HCT116 (cell line): ENCODE results near the gene CALHM3. TPM values are rescaled to one million over a fixed set of nuclear protein-coding genes. Genes with fewer than 3 reads are reported as not detected.

ENCODE experiments used
- ATAC-seq: fragments of 200-7000 bp; cut with Tn5 transposase; 2 replicates; pipeline ENCODE4 v1.9.1; 2020; ENCODE audit warnings: mild to moderate bottlenecking, moderate library complexity
- BruUV-seq: library from RNA; stranded (reverse); fragments of 400-500 nt; replicated peaks from 2 replicates; lab custom pipeline; 2021; lab: Mats Ljungman, UMichigan
- CTCF ChIA-PET: fragments of 300-600 bp; sonication (Branson Sonifier 250); formaldehyde crosslinking; loops from one replicate; lab custom pipeline; 2021; ENCODE audit warnings: antibody characterized with exemption; lab: Charles Lee
- POLR2A ChIA-PET: fragments of 300-600, 350-600 bp; sonication (Branson Sonifier 250); formaldehyde crosslinking; loops from one replicate; lab custom pipeline; 2021; ENCODE audit warnings: antibody characterized with exemption; lab: Charles Lee
- RAD21 ChIA-PET, 2 experiments: fragments of 300-600 bp; sonication (Branson Sonifier 250); formaldehyde crosslinking; loops; one replicate each; lab custom pipeline; 2023; ENCODE audit warnings: low total read pairs in 2 of 2; ENCODE audit not compliant: uncharacterized antibody in 2 of 2, unreplicated experiment in 2 of 2, low non-redundant PET in 1 of 2; lab: Charles Lee
- DNase-seq: peaks from one replicate; pipeline ENCODE4 v3.0.0-alpha.2; 2010; ENCODE audit warnings: low read depth, low spot score
- H2AFZ ChIP-seq: fragments of 200-600 bp; shearing (Covaris generic), sonication (generic); 2 replicates; pipeline ENCODE4 v1.6.1; 2017; ENCODE audit warnings: low read depth, mixed run types, mixed read lengths, antibody characterized with exemption, low read length; ENCODE audit not compliant: poor library complexity, severe bottlenecking
- H3K27ac ChIP-seq: 2 replicates; pipeline ENCODE4 v1.5.1; 2012; ENCODE audit warnings: low read depth, low read length
- H3K27me3 ChIP-seq: fragments of 200-600 bp; sonication (generic); 2 replicates; pipeline ENCODE4 v1.6.1; 2016; ENCODE audit warnings: mixed run types, low read length, mixed read lengths; ENCODE audit not compliant: insufficient read depth
- H3K36me3 ChIP-seq, 2 experiments: fragments of 200-500 bp in 1 of 2; fragments of 200-600 bp in 1 of 2; sonication (Bioruptor generic) in 1 of 2; sonication (generic) in 1 of 2; 2 replicates each; pipeline versions ENCODE4 v1.5.1 to v1.6.1; 2014 to 2016; ENCODE audit warnings: low read length in 2 of 2, inconsistent platforms in 1 of 2, mixed read lengths in 1 of 2, mixed run types in 1 of 2; ENCODE audit not compliant: insufficient read depth in 2 of 2, control insufficient read depth in 1 of 2
- H3K4me1 ChIP-seq, 2 experiments: fragments of 200-600 bp in 1 of 2; sonication (generic) in 1 of 2; 2 replicates each; pipeline versions ENCODE4 v1.5.1 to v1.6.1; 2012 to 2017; ENCODE audit warnings: low read length in 2 of 2, inconsistent platforms in 1 of 2, mild to moderate bottlenecking in 1 of 2, mixed read lengths in 1 of 2, mixed run types in 1 of 2, moderate library complexity in 1 of 2; ENCODE audit not compliant: insufficient read depth in 2 of 2, control insufficient read depth in 1 of 2
- H3K4me2 ChIP-seq: fragments of 200-600 bp; sonication (generic); 2 replicates; pipeline ENCODE4 v1.6.1; 2017; ENCODE audit warnings: mixed run types, low read length, mixed read lengths
- H3K4me3 ChIP-seq, 2 experiments: fragments of 200-600 bp in 1 of 2; sonication (generic) in 1 of 2; replicated peaks in 1 of 2; 2 replicates each; pipeline ENCODE4 v1.5.1; 2011 to 2016; ENCODE audit warnings: low read length in 2 of 2, control low read depth in 1 of 2, low read depth in 1 of 2, mild to moderate bottlenecking in 1 of 2, mixed read lengths in 1 of 2, mixed run types in 1 of 2
- H3K79me2 ChIP-seq: fragments of 200-600 bp; sonication (generic); 2 replicates; pipeline ENCODE4 v1.6.1; 2017; ENCODE audit warnings: mild to moderate bottlenecking, mixed run types, low read length, moderate library complexity, mixed read lengths; ENCODE audit not compliant: insufficient read depth
- H3K9ac ChIP-seq: fragments of 200-600 bp; sonication (generic); 2 replicates; pipeline ENCODE4 v1.6.1; 2016; ENCODE audit warnings: low read length, mixed read lengths
- H3K9me2 ChIP-seq: fragments of 200-600 bp; sonication (generic), shearing (Covaris generic); 2 replicates; pipeline ENCODE4 v1.6.1; 2017; ENCODE audit warnings: mixed run types, mild to moderate bottlenecking, moderate library complexity; ENCODE audit not compliant: insufficient read depth
- H3K9me3 ChIP-seq, 2 experiments: fragments of 200-500 bp in 1 of 2; fragments of 200-600 bp in 1 of 2; sonication (Bioruptor generic) in 1 of 2; sonication (generic) in 1 of 2; 2 replicates each; pipeline ENCODE4 v1.6.1; 2014 to 2017; ENCODE audit warnings: low read length in 2 of 2, mixed read lengths in 2 of 2, inconsistent platforms in 1 of 2, low read depth in 1 of 2, mild to moderate bottlenecking in 1 of 2, mixed run types in 1 of 2, moderate library complexity in 1 of 2; ENCODE audit not compliant: control insufficient read depth in 1 of 2, insufficient read depth in 1 of 2
- H4K20me1 ChIP-seq: fragments of 200-600 bp; sonication (generic), shearing (Covaris generic); 2 replicates; pipeline ENCODE4 v1.6.1; 2017; ENCODE audit warnings: mixed run types, mild to moderate bottlenecking, moderate library complexity; ENCODE audit not compliant: insufficient read depth
- EGR1 ChIP-seq: IDR thresholded peaks from 2 replicates; pipeline ENCODE4 v1.6.1; 2012; ENCODE audit warnings: low read depth
- ELF1 ChIP-seq: IDR thresholded peaks from 2 replicates; pipeline ENCODE4 v1.6.1; 2012; ENCODE audit warnings: low read depth, borderline replicate concordance
- POLR2A ChIP-seq: IDR thresholded peaks from 2 replicates; pipeline ENCODE4 v1.7.0; 2011; ENCODE audit warnings: borderline replicate concordance; ENCODE audit not compliant: insufficient read depth, insufficient read length; ENCODE audit errors: extremely low read depth
- POLR2AphosphoS5 ChIP-seq: IDR thresholded peaks from 2 replicates; pipeline ENCODE4 v1.6.1; 2011; ENCODE audit warnings: mild to moderate bottlenecking, low read depth, low read length, moderate library complexity
- YY1 ChIP-seq: IDR thresholded peaks from 2 replicates; pipeline ENCODE4 v1.6.1; 2011; ENCODE audit warnings: low read length, low read depth, moderate library complexity, mild to moderate bottlenecking; ENCODE audit not compliant: insufficient replicate concordance; ENCODE audit errors: extremely low read depth
- ZFX ChIP-seq: fragments of 450-650 bp; IDR thresholded peaks from 2 replicates; pipeline ENCODE4 v1.6.1; 2017
- intact Hi-C: fragments of 100-400 bp; cut with micrococcal nuclease; formaldehyde crosslinking; loops from 2 replicates; pipeline ENCODE4 v1.10.0; 2022
- total RNA-seq: library from RNA; stranded (reverse); gene quantifications from one replicate; pipeline ENCODE4 v1.2.1, GENCODE V29; 2021; ENCODE audit not compliant: unreplicated experiment
- TF ChIP-seq, protein P1 (sequence below): IDR thresholded peaks from 2 replicates; pipeline ENCODE4 v1.6.1; 2011; ENCODE audit warnings: mild to moderate bottlenecking, low read length, moderate library complexity; ENCODE audit not compliant: insufficient replicate concordance; ENCODE audit errors: extremely low read depth
- TF ChIP-seq, protein P2 (sequence below): IDR thresholded peaks from 2 replicates; pipeline ENCODE4 v1.6.1; 2012
- TF ChIP-seq, protein P3 (sequence below), 3 experiments: fragments of 200-600 bp in 1 of 3; sonication (generic) in 1 of 3; IDR thresholded peaks in 2 of 3; conservative IDR thresholded peaks in 1 of 3; 2 replicates each; pipeline ENCODE4 v1.5.1; 2012 to 2017; ENCODE audit warnings: low read depth in 2 of 3, low read length in 2 of 3, antibody characterized with exemption in 1 of 3, borderline replicate concordance in 1 of 3, control low read depth in 1 of 3, mild to moderate bottlenecking in 1 of 3, mixed read lengths in 1 of 3, mixed run types in 1 of 3, moderate library complexity in 1 of 3; ENCODE audit not compliant: insufficient read depth in 1 of 3

Gene CALHM3
- total RNA-seq, 1 experiment from 2014 or later: 0.49 TPM

DNA sequence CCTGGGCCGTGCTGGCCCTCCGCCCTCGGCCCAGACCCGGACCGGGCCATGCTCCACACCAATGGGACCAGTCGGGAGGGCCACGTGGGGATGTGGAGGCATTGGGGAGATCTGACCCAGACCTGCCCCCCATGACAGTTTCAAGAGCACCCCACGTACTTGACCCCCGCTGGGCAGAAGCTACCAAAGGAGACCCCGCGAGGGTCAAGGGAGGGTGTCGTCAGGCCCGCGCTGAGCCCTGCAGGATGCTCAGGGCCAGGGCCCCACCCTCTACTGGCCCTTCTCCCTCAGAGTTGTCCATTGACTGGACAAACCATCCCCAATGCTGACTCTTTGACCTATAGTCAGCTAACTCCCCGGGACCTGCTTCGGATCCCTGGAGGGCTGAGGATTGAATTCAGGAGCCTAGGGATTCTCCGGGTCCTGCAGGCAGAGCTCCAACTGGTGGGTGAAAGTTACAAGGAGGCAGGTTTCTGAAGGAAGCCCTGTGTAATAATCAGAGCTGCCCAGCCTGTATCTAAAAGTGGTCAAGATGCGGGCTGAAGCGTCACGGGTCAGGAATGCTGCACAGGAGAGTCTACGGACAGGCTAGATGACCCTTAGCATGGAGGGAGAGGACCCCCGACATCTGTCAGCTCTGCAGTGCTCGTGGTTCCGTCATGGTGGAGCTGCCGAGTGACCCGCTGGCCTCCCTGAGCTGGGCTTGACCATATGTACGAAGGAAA is 26.4 kb downstream of the CALHM3 start:
- intact Hi-C loops: no loop called here
- H3K4me1 ChIP-seq: peaks cover 11 to 57% of the 10 kb centered on the region in 2 experiments; a peak in 3 of 4 replicates
- ATAC-seq: no peak
- H4K20me1 ChIP-seq: no peaks in the 10 kb centered on the region
- no peaks in the 10 kb centered on the region for H3K9me3 ChIP-seq
- H3K36me3 ChIP-seq: peaks cover 9 to 15% of the 10 kb centered on the region in 2 experiments
- H3K27ac ChIP-seq: peak overlapping the region; percentile 83
- no peak for DNase-seq
- TF ChIP-seq ELF1 (no peak), ZFX (no peak)
- TF ChIP-seq, all 23 proteins: peak for 0
- Histone ChIP-seq H2AFZ (peak overlapping the region; percentile 76), H3K9me2 (no peaks in the 10 kb centered on the region), H3K4me2 (peak overlapping the region; percentile 99), H3K9ac (peak overlapping the region; percentile 88), H3K27me3 (no peaks in the 10 kb centered on the region), H3K79me2 (peaks cover 8% of the 10 kb centered on the region; the same call in 1 of the 2 replicates), H3K4me3 (peak overlapping the region; percentile 89 to 93)
- CTCF ChIA-PET: interaction anchor here (0.9 to 2.3 kb wide), 4 partner anchors 23 to 140 kb away, joined by 3 to 13 read pairs (median 4); no protein-coding TSS in a partner anchor
- POLR2A ChIA-PET: interaction anchor here (1.0 to 1.3 kb wide), 2 partner anchors 9 to 24 kb away, joined by 3 to 5 read pairs; no protein-coding TSS in a partner anchor
- BruUV-seq: TSS peak; percentile 7
- RAD21 ChIA-PET: no interaction called here

DNA sequence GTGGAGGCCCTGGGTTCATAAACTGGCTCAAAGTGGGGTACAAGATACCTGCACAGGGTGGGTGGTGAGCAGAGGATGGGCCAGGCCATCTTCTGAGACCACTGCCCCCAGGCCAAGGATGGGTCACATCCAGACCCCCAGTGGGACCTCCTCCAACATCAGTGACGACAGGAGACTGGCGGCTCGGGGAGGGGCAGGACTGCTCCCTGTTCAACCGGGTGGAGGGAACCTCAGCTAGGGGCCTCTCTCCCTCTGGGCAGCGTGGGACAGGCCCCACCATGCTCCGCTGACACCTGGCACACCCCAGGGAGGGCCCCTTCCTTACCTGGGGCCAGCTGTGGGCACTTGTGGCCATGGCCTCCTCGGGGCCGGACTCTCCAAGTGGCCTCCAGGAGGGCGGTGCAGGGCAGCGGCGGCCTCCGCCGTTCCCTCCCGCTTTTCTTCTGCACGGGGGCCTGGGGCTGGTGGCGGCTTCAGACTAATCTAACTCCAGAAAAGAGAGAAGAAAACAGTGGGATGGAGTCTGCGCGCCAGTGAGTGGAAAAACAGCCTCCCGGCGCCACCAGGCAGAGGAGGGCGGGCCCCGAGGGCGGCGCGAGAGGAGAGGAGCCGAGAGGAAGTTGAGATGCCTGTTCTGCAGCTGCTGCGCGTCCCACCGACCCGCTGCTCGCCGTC is 27.1 kb downstream of the CALHM3 start, which contains the start of gene CALHM2:
CALHM2 (minus strand) TSS at position 540 of the 675 bp plus-strand sequence. CDS start 2,429 bp downstream, outside the sequence.
- peak; percentile 65 for ATAC-seq
- no peaks in the 10 kb centered on the region for H3K9me2 ChIP-seq
- H3K4me2 ChIP-seq: peak within 1 kb of the TSS; percentile 99
- H3K9ac ChIP-seq: peak within 1 kb of the TSS; percentile 88
- no peaks in the 10 kb centered on the region for H3K9me3 ChIP-seq
- peak within 1 kb of the TSS; percentile 76 for H2AFZ ChIP-seq
- TF ChIP-seq POLR2A (peak; percentile 35), POLR2AphosphoS5 (peak; percentile 60), EGR1 (no peak), ZFX (peak; percentile 74; the same call in 1 of the 2 replicates), YY1 (peak; percentile 6)
- TF ChIP-seq, protein P1, sequence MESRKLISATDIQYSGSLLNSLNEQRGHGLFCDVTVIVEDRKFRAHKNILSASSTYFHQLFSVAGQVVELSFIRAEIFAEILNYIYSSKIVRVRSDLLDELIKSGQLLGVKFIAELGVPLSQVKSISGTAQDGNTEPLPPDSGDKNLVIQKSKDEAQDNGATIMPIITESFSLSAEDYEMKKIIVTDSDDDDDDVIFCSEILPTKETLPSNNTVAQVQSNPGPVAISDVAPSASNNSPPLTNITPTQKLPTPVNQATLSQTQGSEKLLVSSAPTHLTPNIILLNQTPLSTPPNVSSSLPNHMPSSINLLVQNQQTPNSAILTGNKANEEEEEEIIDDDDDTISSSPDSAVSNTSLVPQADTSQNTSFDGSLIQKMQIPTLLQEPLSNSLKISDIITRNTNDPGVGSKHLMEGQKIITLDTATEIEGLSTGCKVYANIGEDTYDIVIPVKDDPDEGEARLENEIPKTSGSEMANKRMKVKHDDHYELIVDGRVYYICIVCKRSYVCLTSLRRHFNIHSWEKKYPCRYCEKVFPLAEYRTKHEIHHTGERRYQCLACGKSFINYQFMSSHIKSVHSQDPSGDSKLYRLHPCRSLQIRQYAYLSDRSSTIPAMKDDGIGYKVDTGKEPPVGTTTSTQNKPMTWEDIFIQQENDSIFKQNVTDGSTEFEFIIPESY: no peak
- TF ChIP-seq, protein P2, sequence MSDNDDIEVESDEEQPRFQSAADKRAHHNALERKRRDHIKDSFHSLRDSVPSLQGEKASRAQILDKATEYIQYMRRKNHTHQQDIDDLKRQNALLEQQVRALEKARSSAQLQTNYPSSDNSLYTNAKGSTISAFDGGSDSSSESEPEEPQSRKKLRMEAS: no peak
- TF ChIP-seq, protein P3, sequence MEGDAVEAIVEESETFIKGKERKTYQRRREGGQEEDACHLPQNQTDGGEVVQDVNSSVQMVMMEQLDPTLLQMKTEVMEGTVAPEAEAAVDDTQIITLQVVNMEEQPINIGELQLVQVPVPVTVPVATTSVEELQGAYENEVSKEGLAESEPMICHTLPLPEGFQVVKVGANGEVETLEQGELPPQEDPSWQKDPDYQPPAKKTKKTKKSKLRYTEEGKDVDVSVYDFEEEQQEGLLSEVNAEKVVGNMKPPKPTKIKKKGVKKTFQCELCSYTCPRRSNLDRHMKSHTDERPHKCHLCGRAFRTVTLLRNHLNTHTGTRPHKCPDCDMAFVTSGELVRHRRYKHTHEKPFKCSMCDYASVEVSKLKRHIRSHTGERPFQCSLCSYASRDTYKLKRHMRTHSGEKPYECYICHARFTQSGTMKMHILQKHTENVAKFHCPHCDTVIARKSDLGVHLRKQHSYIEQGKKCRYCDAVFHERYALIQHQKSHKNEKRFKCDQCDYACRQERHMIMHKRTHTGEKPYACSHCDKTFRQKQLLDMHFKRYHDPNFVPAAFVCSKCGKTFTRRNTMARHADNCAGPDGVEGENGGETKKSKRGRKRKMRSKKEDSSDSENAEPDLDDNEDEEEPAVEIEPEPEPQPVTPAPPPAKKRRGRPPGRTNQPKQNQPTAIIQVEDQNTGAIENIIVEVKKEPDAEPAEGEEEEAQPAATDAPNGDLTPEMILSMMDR (IDR thresholded peaks at IDR 0.05 in 2 of 3, conservative IDR thresholded peaks at IDR 0.05 in 1 of 3; ENCODE audit: borderline replicate concordance in 1 of 3, insufficient read depth in 1 of 3, low read depth in 2 of 3, low read length in 2 of 3): 0 out of 6 replicates have a peak, but pooled peaks of 1 of the 3 experiments have one; percentile 10
- ChIA-PET CTCF (interaction anchor here (0.9 to 2.3 kb wide), 7 partner anchors 10 to 141 kb away, joined by 3 to 13 read pairs (median 4); no protein-coding TSS in a partner anchor), POLR2A (interaction anchor here (0.9 to 1.4 kb wide), 6 partner anchors 8 to 97 kb away, joined by 3 to 5 read pairs (median 4); no protein-coding TSS in a partner anchor), RAD21 (no interaction called here)
- H3K79me2 ChIP-seq: peaks cover 9% of the 10 kb centered on the region; the same call in 1 of the 2 replicates
- H3K27ac ChIP-seq: peak within 1 kb of the TSS; percentile 83
- peak within 1 kb of the TSS; percentile 89 to 93 for H3K4me3 ChIP-seq
- BruUV-seq: no TSS peak
- peaks cover 15 to 22% of the 10 kb centered on the region in 2 experiments for H3K36me3 ChIP-seq
- no peak for DNase-seq
- peaks cover 11 to 55% of the 10 kb centered on the region in 2 experiments; a peak in 3 of 4 replicates for H3K4me1 ChIP-seq
- intact Hi-C loops: loop anchor here (2.0 kb wide), 1 partner anchor 31 kb away; no protein-coding TSS in a partner anchor
- H3K27me3 ChIP-seq: no peaks in the 10 kb centered on the region
- H4K20me1 ChIP-seq: no peaks in the 10 kb centered on the region
